BLaER1 treated with 17β-estradiol and CSF1 and Interleukin-3, amounts not matched to agents 10 nM and 100 nM (cell line): ENCODE measurements around the gene STX7.

Experiments used
- H3K27ac ChIP-seq, 11 experiments: shearing (Covaris generic); formaldehyde crosslinking; 2 replicates each; pipeline ENCODE4 v1.8.1; 2022
- H3K27me3 ChIP-seq, 11 experiments: shearing (Covaris generic); formaldehyde crosslinking; 2 replicates each; pipeline ENCODE4 v1.8.1; 2022
- H3K36me3 ChIP-seq, 11 experiments: shearing (Covaris generic); formaldehyde crosslinking; 2 replicates each; pipeline ENCODE4 v1.8.1; 2022
- H3K4me1 ChIP-seq, 10 experiments: shearing (Covaris generic); formaldehyde crosslinking; 2 replicates each; pipeline ENCODE4 v1.8.1; 2022
- H3K4me2 ChIP-seq, 11 experiments: shearing (Covaris generic); formaldehyde crosslinking; 2 replicates each; pipeline ENCODE4 v1.8.1; 2022
- H3K4me3 ChIP-seq, 10 experiments: shearing (Covaris generic); formaldehyde crosslinking; 2 replicates each; pipeline ENCODE4 v1.8.1; 2022
- H3K9ac ChIP-seq, 11 experiments: shearing (Covaris generic); formaldehyde crosslinking; 2 replicates each; pipeline ENCODE4 v1.8.1; 2022
- H3K9me3 ChIP-seq, 11 experiments: shearing (Covaris generic); formaldehyde crosslinking; replicated peaks in 1 of 11; 2 replicates each; pipeline ENCODE4 v1.8.1; 2022
- H4K20me1 ChIP-seq, 11 experiments: shearing (Covaris generic); formaldehyde crosslinking; 2 replicates each; pipeline ENCODE4 v1.8.1; 2022
- Cebpa-rat ChIP-seq, 11 experiments: shearing (Covaris generic); IDR thresholded peaks; 2 replicates each; pipeline ENCODE4 v1.8.1; 2022

STX7 gene

GRCh38 chr6:132430110-132430509 lies 82.8 kb downstream of the STX7 start:
- H4K20me1 ChIP-seq = no peaks in the 10 kb centered on the region
- peaks cover 0 to 4% (median 0%) of the 10 kb centered on the region in 11 experiments; a peak in 2 of 22 replicates for H3K9me3 ChIP-seq
- no peaks in the 10 kb centered on the region for H3K27me3 ChIP-seq
- H3K4me2 ChIP-seq = no peak overlapping the region
- H3K4me3 ChIP-seq = no peak overlapping the region
- TF ChIP-seq Cebpa-rat (IDR thresholded peaks at IDR 0.05) = no peak
- H3K36me3 ChIP-seq = no peaks in the 10 kb centered on the region
- no peak overlapping the region for H3K27ac ChIP-seq
- H3K9ac ChIP-seq = no peak overlapping the region
- H3K4me1 ChIP-seq = no peaks in the 10 kb centered on the region

- Histone ChIP-seq H3K4me2 (no peak overlapping the region), H3K9me3 (peaks cover 18 to 48% (median 27%) of the 10 kb centered on the region in 11 experiments; a peak in 19 of 22 replicates), H3K9ac (no peak overlapping the region), H3K4me3 (no peak overlapping the region), H4K20me1 (no peaks in the 10 kb centered on the region), H3K36me3 (no peaks in the 10 kb centered on the region), H3K4me1 (no peaks in the 10 kb centered on the region), H3K27me3 (no peaks in the 10 kb centered on the region), H3K27ac (no peak overlapping the region)
- TF ChIP-seq Cebpa-rat (IDR thresholded peaks at IDR 0.05) = no peak
Measured at GRCh38 chr6:132425176-132425575, 87.7 kb downstream of the STX7 start.

- Histone ChIP-seq H3K27me3 (no peaks in the 10 kb centered on the region), H4K20me1 (no peaks in the 10 kb centered on the region)
Measured at GRCh38 chr6:132423839-132424238, 89.1 kb downstream of the STX7 start.

GRCh38 chr6:132418235-132418965 lies 94.5 kb downstream of the STX7 start:
- Histone ChIP-seq H3K4me2 (no peak overlapping the region), H3K9ac (no peak overlapping the region), H3K27me3 (no peaks in the 10 kb centered on the region), H3K4me1 (no peaks in the 10 kb centered on the region), H3K27ac (no peak overlapping the region), H3K9me3 (peaks cover 27 to 62% (median 37%) of the 10 kb centered on the region in 11 experiments), H3K4me3 (no peak overlapping the region), H3K36me3 (no peaks in the 10 kb centered on the region), H4K20me1 (no peaks in the 10 kb centered on the region)
- no peak for TF ChIP-seq Cebpa-rat (IDR thresholded peaks at IDR 0.05)

More at GRCh38 chr6:132423839-132424238, 89.1 kb downstream of the STX7 start:
- TF ChIP-seq Cebpa-rat (IDR thresholded peaks at IDR 0.05) = no peak
- H3K27ac ChIP-seq = no peak overlapping the region
- no peak overlapping the region for H3K4me2 ChIP-seq
- H3K9me3 ChIP-seq = peaks cover 20 to 54% (median 28%) of the 10 kb centered on the region in 11 experiments; a peak in 19 of 22 replicates
- no peak overlapping the region for H3K4me3 ChIP-seq
- H3K9ac ChIP-seq = no peak overlapping the region
- no peaks in the 10 kb centered on the region for H3K4me1 ChIP-seq
- H3K36me3 ChIP-seq = no peaks in the 10 kb centered on the region

GRCh38 chr6:132414761-132415160 lies 98.2 kb downstream of the STX7 start:
- TF ChIP-seq Cebpa-rat (IDR thresholded peaks at IDR 0.05) = no peak
- Histone ChIP-seq H3K36me3 (no peaks in the 10 kb centered on the region), H3K4me2 (no peak overlapping the region), H3K4me3 (no peak overlapping the region), H3K27me3 (no peaks in the 10 kb centered on the region), H3K9me3 (peaks cover 12 to 34% (median 18%) of the 10 kb centered on the region in 11 experiments), H3K9ac (no peak overlapping the region), H3K27ac (no peak overlapping the region), H4K20me1 (no peaks in the 10 kb centered on the region), H3K4me1 (no peaks in the 10 kb centered on the region)

- no peak overlapping the region for H3K27ac ChIP-seq
Measured at GRCh38 chr6:132414322-132414721, 98.6 kb downstream of the STX7 start.

GRCh38 chr6:132413499-132413802 lies 99.5 kb downstream of the STX7 start:
- no peaks in the 10 kb centered on the region for H3K27me3 ChIP-seq

More at GRCh38 chr6:132414322-132414721, 98.6 kb downstream of the STX7 start:
- no peaks in the 10 kb centered on the region for H3K27me3 ChIP-seq
- H3K4me3 ChIP-seq = no peak overlapping the region
- no peaks in the 10 kb centered on the region for H4K20me1 ChIP-seq
- H3K4me1 ChIP-seq = no peaks in the 10 kb centered on the region
- H3K36me3 ChIP-seq = no peaks in the 10 kb centered on the region
- no peak overlapping the region for H3K9ac ChIP-seq
- peaks cover 12 to 30% (median 16%) of the 10 kb centered on the region in 11 experiments for H3K9me3 ChIP-seq
- no peak for TF ChIP-seq Cebpa-rat (IDR thresholded peaks at IDR 0.05)
- H3K4me2 ChIP-seq = no peak overlapping the region

GRCh38 chr6:132412656-132413498 lies 100.0 kb downstream of the STX7 start:
- TF ChIP-seq Cebpa-rat (IDR thresholded peaks at IDR 0.05) = no peak
- Histone ChIP-seq H3K27ac (no peak overlapping the region), H3K4me2 (no peak overlapping the region), H3K9me3 (peaks cover 12 to 25% (median 16%) of the 10 kb centered on the region in 11 experiments), H3K27me3 (no peaks in the 10 kb centered on the region), H4K20me1 (no peaks in the 10 kb centered on the region), H3K4me1 (no peaks in the 10 kb centered on the region), H3K4me3 (no peak overlapping the region), H3K9ac (no peak overlapping the region), H3K36me3 (no peaks in the 10 kb centered on the region)

More at GRCh38 chr6:132413499-132413802, 99.5 kb downstream of the STX7 start:
- no peak overlapping the region for H3K4me3 ChIP-seq
- no peak overlapping the region for H3K27ac ChIP-seq
- H3K36me3 ChIP-seq = no peaks in the 10 kb centered on the region
- no peak overlapping the region for H3K4me2 ChIP-seq
- H4K20me1 ChIP-seq = no peaks in the 10 kb centered on the region
- no peak for TF ChIP-seq Cebpa-rat (IDR thresholded peaks at IDR 0.05)
- no peaks in the 10 kb centered on the region for H3K4me1 ChIP-seq
- H3K9me3 ChIP-seq = peaks cover 12 to 30% (median 16%) of the 10 kb centered on the region in 11 experiments
- H3K9ac ChIP-seq = no peak overlapping the region

- H3K27me3 ChIP-seq = no peaks in the 10 kb centered on the region
- TF ChIP-seq Cebpa-rat (IDR thresholded peaks at IDR 0.05) = no peak
- H3K9me3 ChIP-seq = peaks cover 5 to 17% (median 10%) of the 10 kb centered on the region in 11 experiments
- no peaks in the 10 kb centered on the region for H3K4me1 ChIP-seq
- no peak overlapping the region for H3K4me2 ChIP-seq
- no peak overlapping the region for H3K4me3 ChIP-seq
- no peak overlapping the region for H3K9ac ChIP-seq
- H4K20me1 ChIP-seq = no peaks in the 10 kb centered on the region
- H3K27ac ChIP-seq = no peak overlapping the region
- H3K36me3 ChIP-seq = no peaks in the 10 kb centered on the region
Measured at GRCh38 chr6:132411296-132411695, 101.6 kb downstream of the STX7 start.
